ENCODE data around the gene OSBPL5. TPM values are rescaled to one million over a fixed set of nuclear protein-coding genes. Genes with fewer than 3 reads are reported as not detected.
A peak's percentile ranks its signal among the peaks of the same experiment; 100 is the strongest.

The OSBPL5 gene
- total RNA-seq, 1 donor from 2014 or later = 92.0 TPM

- Histone ChIP-seq H3K27ac (no peak overlapping the region), H3K4me1 (no peaks in the 10 kb centered on the region), H3K9me3 (no peaks in the 10 kb centered on the region), H3K36me3 (peaks cover 41 to 55% of the 10 kb centered on the region in 2 donors), H3K27me3 (no peaks in the 10 kb centered on the region), H3K4me3 (no peak overlapping the region)
- TF ChIP-seq, protein P1, sequence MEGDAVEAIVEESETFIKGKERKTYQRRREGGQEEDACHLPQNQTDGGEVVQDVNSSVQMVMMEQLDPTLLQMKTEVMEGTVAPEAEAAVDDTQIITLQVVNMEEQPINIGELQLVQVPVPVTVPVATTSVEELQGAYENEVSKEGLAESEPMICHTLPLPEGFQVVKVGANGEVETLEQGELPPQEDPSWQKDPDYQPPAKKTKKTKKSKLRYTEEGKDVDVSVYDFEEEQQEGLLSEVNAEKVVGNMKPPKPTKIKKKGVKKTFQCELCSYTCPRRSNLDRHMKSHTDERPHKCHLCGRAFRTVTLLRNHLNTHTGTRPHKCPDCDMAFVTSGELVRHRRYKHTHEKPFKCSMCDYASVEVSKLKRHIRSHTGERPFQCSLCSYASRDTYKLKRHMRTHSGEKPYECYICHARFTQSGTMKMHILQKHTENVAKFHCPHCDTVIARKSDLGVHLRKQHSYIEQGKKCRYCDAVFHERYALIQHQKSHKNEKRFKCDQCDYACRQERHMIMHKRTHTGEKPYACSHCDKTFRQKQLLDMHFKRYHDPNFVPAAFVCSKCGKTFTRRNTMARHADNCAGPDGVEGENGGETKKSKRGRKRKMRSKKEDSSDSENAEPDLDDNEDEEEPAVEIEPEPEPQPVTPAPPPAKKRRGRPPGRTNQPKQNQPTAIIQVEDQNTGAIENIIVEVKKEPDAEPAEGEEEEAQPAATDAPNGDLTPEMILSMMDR (IDR thresholded peaks at IDR 0.05) = no peak
- no peak for DNase-seq (ENCODE audit: low spot score in 2 of 2)
- intact Hi-C loops (cut with DNase I) = loop anchor here (5.0 kb wide), 1 partner anchor 33 kb away; the partner anchor contains the start of gene CARS1
Observed at GRCh38 chr11:3090096-3090901, 74.8 kb downstream of the OSBPL5 start.

DNA sequence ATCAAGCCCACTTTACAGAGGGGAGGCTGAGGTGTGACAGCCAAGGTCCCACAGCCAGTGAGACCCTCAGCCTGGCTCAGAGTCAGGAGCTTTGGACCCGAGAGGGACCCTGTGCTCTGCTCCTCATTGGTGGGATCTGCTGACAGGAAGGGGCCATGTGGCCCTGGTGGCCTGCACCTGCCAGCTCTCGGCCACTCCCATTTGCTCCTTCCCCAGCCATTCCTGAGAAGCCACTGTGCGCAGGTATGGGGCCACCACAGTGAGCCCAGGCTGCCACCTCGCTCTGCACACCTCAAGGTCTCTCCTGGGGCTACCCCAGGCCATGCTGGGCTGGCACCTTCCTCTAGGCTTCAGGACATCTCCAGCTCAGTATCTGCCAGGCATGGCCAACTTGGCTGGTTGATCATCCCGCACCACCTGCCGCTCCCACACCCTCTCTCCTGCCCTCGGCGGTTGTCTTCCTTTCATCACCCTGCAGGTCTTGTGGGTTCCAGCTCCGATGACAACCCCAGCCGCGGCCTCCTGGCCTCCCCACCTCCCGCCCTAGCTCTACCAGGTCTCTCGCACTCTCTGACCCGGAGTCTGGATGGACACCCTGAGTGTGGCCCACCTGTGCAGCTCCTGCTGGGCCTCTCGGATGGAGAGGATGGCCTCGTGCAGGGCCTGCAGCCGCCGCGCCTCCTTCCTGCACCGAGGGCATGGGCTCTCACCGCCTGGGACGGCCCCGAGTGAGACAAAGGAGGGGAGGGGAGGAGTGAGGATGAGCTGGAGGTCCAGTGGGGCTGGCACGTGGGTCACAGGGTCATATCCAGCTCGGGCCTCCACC, 75.7 kb downstream of the OSBPL5 start:
- TF ChIP-seq, protein P1 (IDR thresholded peaks at IDR 0.05) = no peak
- H3K27me3 ChIP-seq = no peaks in the 10 kb centered on the region
- peaks cover 39 to 52% of the 10 kb centered on the region in 2 donors for H3K36me3 ChIP-seq
- no peaks in the 10 kb centered on the region for H3K9me3 ChIP-seq
- H3K4me1 ChIP-seq = no peaks in the 10 kb centered on the region
- DNase-seq (ENCODE audit: low spot score in 2 of 2) = no peak
- no peak overlapping the region for H3K4me3 ChIP-seq
- intact Hi-C loops (cut with DNase I) = loop anchor here (5.0 kb wide), 1 partner anchor 32 kb away; the partner anchor contains the start of gene CARS1
- no peak overlapping the region for H3K27ac ChIP-seq

DNA sequence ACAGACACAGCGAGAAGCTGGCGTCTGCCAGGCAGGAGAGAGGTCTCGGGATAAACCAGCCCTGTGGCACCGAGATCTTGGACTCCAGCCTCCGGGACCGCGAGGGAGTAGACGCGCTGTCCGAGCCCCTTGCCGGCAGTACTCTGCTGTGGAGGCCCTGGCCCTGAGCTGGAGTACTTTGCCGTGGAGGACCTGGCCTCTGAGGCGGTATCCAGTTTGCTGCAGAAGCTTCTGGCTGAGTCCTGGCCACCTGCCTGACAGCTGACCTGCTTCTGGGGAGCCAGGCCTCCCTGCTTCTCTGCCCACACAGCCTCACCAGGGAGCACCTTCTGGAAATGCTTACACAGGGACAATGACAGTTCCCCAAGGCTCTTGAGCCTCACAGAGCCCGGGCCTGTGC, 76.3 kb downstream of the OSBPL5 start:
- H3K27me3 ChIP-seq = no peaks in the 10 kb centered on the region
- DNase-seq (ENCODE audit: low spot score in 2 of 2) = peak in 1 of 2 donors; percentile 58
- no peak overlapping the region for H3K4me3 ChIP-seq
- peaks cover 33 to 46% of the 10 kb centered on the region in 2 donors for H3K36me3 ChIP-seq
- no peak overlapping the region for H3K27ac ChIP-seq
- no peaks in the 10 kb centered on the region for H3K9me3 ChIP-seq
- no peaks in the 10 kb centered on the region for H3K4me1 ChIP-seq
- intact Hi-C loops (cut with DNase I) = no loop called here
- TF ChIP-seq, protein P1 (IDR thresholded peaks at IDR 0.05) = no peak

DNA sequence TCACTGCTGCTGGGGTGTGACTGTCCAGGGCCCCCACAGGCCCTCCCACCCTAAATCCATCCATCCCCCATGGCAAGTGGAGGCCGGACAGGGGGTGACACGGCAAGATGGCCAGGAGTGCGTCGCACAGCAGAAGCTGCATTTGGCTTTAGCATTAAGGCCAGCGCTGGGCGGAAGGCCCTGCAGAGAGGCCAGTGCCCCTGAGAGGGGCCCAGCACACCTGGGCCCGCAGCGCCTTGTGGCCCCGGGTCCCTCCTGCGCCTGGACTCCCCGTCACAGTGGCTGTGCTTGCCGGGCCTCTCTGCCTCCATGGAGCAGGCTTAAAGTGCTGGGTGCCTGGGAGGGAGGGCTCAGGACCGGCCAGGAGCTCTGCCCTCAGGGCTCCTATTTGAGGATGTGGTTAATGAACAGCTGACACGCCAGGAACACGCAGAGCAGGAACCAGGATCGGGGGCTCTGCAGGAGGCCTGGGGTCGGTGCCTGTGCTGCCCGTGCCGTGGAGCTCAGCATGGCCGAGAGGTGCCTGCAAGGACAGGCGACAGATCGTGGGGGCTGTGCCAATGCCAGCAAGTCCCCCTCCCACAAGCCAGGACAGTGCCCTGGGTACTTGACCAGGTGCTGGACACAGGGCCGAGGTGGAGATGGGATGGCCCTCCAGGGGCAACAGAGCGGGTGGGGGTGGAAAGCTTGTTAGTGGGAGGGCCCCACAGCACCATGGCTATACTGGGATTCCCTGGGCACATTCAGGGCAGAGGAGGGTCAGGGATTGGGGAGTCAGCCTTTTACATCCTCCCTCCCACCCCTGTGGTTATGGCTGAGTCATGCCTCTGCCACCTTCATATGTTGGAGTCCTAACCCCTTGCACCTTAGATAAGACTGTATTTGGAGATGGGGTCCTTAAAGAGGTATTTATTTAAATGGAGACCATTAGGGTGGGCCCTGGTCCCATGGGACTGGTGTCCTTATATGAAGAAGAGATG, 77.0 kb downstream of the OSBPL5 start:
- peak in 1 of 2 donors; percentile 52 for DNase-seq (ENCODE audit: low spot score in 2 of 2)
- TF ChIP-seq, protein P1 (IDR thresholded peaks at IDR 0.05) = no peak
- no peaks in the 10 kb centered on the region for H3K9me3 ChIP-seq
- H3K27ac ChIP-seq = no peak overlapping the region
- no peaks in the 10 kb centered on the region for H3K4me1 ChIP-seq
- H3K27me3 ChIP-seq = no peaks in the 10 kb centered on the region
- peaks cover 31 to 39% of the 10 kb centered on the region in 2 donors for H3K36me3 ChIP-seq
- no peak overlapping the region for H3K4me3 ChIP-seq
- intact Hi-C loops (cut with DNase I) = no loop called here

DNA sequence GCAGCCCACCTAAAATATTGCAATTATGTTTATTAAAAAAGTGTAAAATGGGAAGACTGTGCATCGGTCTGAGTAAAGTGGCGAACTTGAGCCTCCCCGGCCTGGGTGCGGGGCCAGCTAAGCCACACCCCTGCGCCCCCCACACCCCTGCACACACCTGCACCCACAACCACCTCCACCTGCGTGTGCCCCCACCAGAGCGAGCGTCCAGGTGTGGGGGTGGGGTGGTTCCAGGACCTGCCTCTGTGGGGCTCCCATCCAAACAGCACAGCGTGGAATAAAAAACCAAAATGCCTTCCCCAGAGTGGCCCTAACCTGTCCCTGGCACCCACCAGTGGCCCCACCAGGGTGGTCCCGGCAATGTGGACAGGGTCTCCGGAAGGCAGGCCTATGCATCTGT, 77.7 kb downstream of the OSBPL5 start:
- Histone ChIP-seq H3K36me3 (peaks cover 31 to 32% of the 10 kb centered on the region in 2 donors), H3K4me3 (no peak overlapping the region), H3K9me3 (no peaks in the 10 kb centered on the region), H3K27me3 (no peaks in the 10 kb centered on the region), H3K27ac (no peak overlapping the region), H3K4me1 (no peaks in the 10 kb centered on the region)
- intact Hi-C loops (cut with DNase I) = no loop called here
- DNase-seq (ENCODE audit: low spot score in 2 of 2) = no peak
- TF ChIP-seq, protein P1 (IDR thresholded peaks at IDR 0.05) = no peak
